Spleen (tissue), 3 donors: Measurements from ENCODE around the gene OPRL1.

Experiments used
- POLR2A ChIP-seq, 3 donors: fragments of 450-650 bp; IDR thresholded peaks; one replicate each; pipeline ENCODE4 v1.5.1; 2017; ENCODE audit warnings: antibody characterized with exemption in 3 of 3, mild to moderate bottlenecking in 1 of 3
- POLR2AphosphoS5 ChIP-seq, 3 donors: sonication (generic); formaldehyde crosslinking; IDR thresholded peaks; one replicate each; pipeline ENCODE4 v1.5.1; 2017; ENCODE audit warnings: antibody characterized with exemption in 3 of 3

- TF ChIP-seq POLR2AphosphoS5 (IDR thresholded peaks at IDR 0.05) (peak in 1 of 3 donors; percentile 31), POLR2A (IDR thresholded peaks at IDR 0.05) (no peak)
Observed at GRCh38 chr20:64099880-64100565, 20.1 kb downstream of the OPRL1 start.
